K562 (cell line): ENCODE data around the gene CTIF. TPM values are rescaled to one million over a fixed set of nuclear protein-coding genes. Genes with fewer than 3 reads are reported as not detected.
A peak's percentile ranks its signal among the peaks of the same experiment; 100 is the strongest.

ENCODE experiments used
- ATAC-seq: fragments of 200-7000 bp; cut with Tn5 transposase; 3 replicates; pipeline ENCODE4 v1.9.1; 2020; ENCODE audit warnings: moderate library complexity
- BruUV-seq: library from RNA; stranded (reverse); fragments of 400-500 nt; replicated peaks from 2 replicates; lab custom pipeline; 2021; lab: Mats Ljungman, UMichigan
- CTCF ChIA-PET: fragments of 300-600 bp; formaldehyde crosslinking; extraction: SDS; loops from one replicate; lab custom pipeline; 2021; ENCODE audit warnings: low intra/inter-chr PET ratio; lab: Yijun Ruan, JAX
- POLR2A ChIA-PET: fragments of 300-600, 350-650 bp; sonication (Branson Sonifier 250); formaldehyde crosslinking; extraction: SDS; loops from one replicate; lab custom pipeline; 2021; ENCODE audit warnings: antibody characterized with exemption, inconsistent platforms; lab: Yijun Ruan, JAX
- DNase-seq, 4 experiments: peaks; one replicate each; pipeline versions ENCODE4 v3.0.0 to v3.0.0-alpha.2; 2011 to 2018; ENCODE audit warnings: low spot score in 3 of 4, mixed read lengths in 3 of 4; ENCODE audit errors: extremely low read depth in 1 of 4
- FAIRE-seq: peaks from 2 replicates; lab custom pipeline; 2011; peaks lifted over from hg19 to GRCh38; lab: Jason Lieb, UNC
- H2AFZ ChIP-seq: 2 replicates; pipeline ENCODE4 v1.6.0; 2011; ENCODE audit warnings: low read depth, low read length, control low read depth, inconsistent platforms
- H3K27ac ChIP-seq: fragments of 200-600 bp; 3 replicates; pipeline ENCODE4 v1.8.0; 2011; ENCODE audit warnings: low read depth, mild to moderate bottlenecking, control low read depth, inconsistent platforms, low read length, moderate library complexity, mixed read lengths; ENCODE audit errors: extremely low read depth
- H3K27me3 ChIP-seq, 2 experiments: fragments of 300-600 bp in 1 of 2; 2 replicates in 1 of 2; 3 replicates in 1 of 2; pipeline versions ENCODE4 v1.6.0 to v1.8.0; 2011; ENCODE audit warnings: inconsistent platforms in 2 of 2, low read length in 2 of 2, mild to moderate bottlenecking in 1 of 2, mixed read lengths in 1 of 2, moderate library complexity in 1 of 2; ENCODE audit not compliant: control insufficient read depth in 2 of 2, insufficient read depth in 2 of 2
- H3K36me3 ChIP-seq: fragments of 300-600 bp; 3 replicates; pipeline ENCODE4 v1.8.0; 2011; ENCODE audit warnings: mild to moderate bottlenecking, low read length, inconsistent platforms; ENCODE audit not compliant: control insufficient read depth, insufficient read depth
- H3K4me1 ChIP-seq, 2 experiments: fragments of 200-600 bp in 1 of 2; replicated peaks in 1 of 2; 2 replicates in 1 of 2; 3 replicates in 1 of 2; pipeline versions ENCODE4 v1.5.1 to v1.8.0; 2011; ENCODE audit warnings: inconsistent platforms in 2 of 2, low read length in 2 of 2, mild to moderate bottlenecking in 1 of 2, mixed read lengths in 1 of 2, moderate library complexity in 1 of 2; ENCODE audit not compliant: control insufficient read depth in 2 of 2, insufficient read depth in 2 of 2
- H3K4me2 ChIP-seq: 2 replicates; pipeline ENCODE4 v1.6.1; 2011; ENCODE audit warnings: low read length, control low read depth, inconsistent platforms, mixed read lengths; ENCODE audit not compliant: insufficient read depth
- H3K4me3 ChIP-seq: fragments of 200-600 bp; sonication (generic), shearing (Covaris generic); 2 replicates; pipeline ENCODE4 v1.5.1; 2016; ENCODE audit warnings: control low read depth, inconsistent platforms
- H3K79me2 ChIP-seq: fragments of 200-600 bp; 3 replicates; pipeline ENCODE4 v1.8.0; 2011; ENCODE audit warnings: low read length, inconsistent platforms; ENCODE audit not compliant: control insufficient read depth, insufficient read depth
- H3K9ac ChIP-seq, 2 experiments: 2 replicates each; pipeline versions ENCODE4 v1.6.0 to v1.6.1; 2011; ENCODE audit warnings: low read depth in 2 of 2, low read length in 2 of 2, control low read depth in 1 of 2, inconsistent platforms in 1 of 2, mild to moderate bottlenecking in 1 of 2, mixed read lengths in 1 of 2; ENCODE audit not compliant: insufficient read depth in 1 of 2
- H3K9me1 ChIP-seq: one replicate; pipeline ENCODE4 v1.6.0; 2011; ENCODE audit warnings: inconsistent platforms, mild to moderate bottlenecking, low read length, moderate library complexity; ENCODE audit not compliant: control insufficient read depth, insufficient read depth
- H3K9me3 ChIP-seq: replicated peaks from 2 replicates; pipeline ENCODE4 v1.5.1; 2011; ENCODE audit warnings: low read depth, low read length, inconsistent platforms; ENCODE audit not compliant: control insufficient read depth, insufficient read depth
- H4K20me1 ChIP-seq: replicated peaks from 2 replicates; pipeline ENCODE4 v1.6.1; 2011; ENCODE audit warnings: low read length, inconsistent platforms, mixed read lengths; ENCODE audit not compliant: control insufficient read depth, insufficient read depth
- BRD9 ChIP-seq: fragments of 450-650 bp; IDR thresholded peaks from 2 replicates; pipeline ENCODE4 v1.6.1; 2018; ENCODE audit warnings: low read depth; ENCODE audit not compliant: partially characterized antibody
- ZBTB33 ChIP-seq: sonication (generic); formaldehyde crosslinking; IDR thresholded peaks from 2 replicates; pipeline ENCODE4 v1.8.1; 2023; ENCODE audit warnings: mild to moderate bottlenecking, missing genetic modification reagents
- ZNF436 ChIP-seq: fragments of 250-450, 450-650 bp; sonication (Bioruptor Pico); formaldehyde crosslinking; IDR thresholded peaks from 2 replicates; pipeline ENCODE4 v1.7.0; 2020; ENCODE audit warnings: mild to moderate bottlenecking
- WGBS: fragments of 100-300 bp; shearing (Covaris generic); methylation state at CpG from one replicate; pipeline ENCODE4 v1.1.6; 2016; ENCODE audit warnings: low coverage, mixed read lengths; ENCODE audit not compliant: insufficient coverage; ENCODE audit errors: missing lambda C conversion rate; 5-methylcytosine and 5-hydroxymethylcytosine counted together
- in situ Hi-C: fragments of 300-500 bp; cut with MboI; formaldehyde crosslinking; loops from 4 replicates; pipeline ENCODE4 v1.15.0; 2018; ENCODE audit warnings: inconsistent platforms, mixed read lengths
- intact Hi-C: fragments of 100-400 bp; cut with micrococcal nuclease; formaldehyde crosslinking; loops from 2 replicates; pipeline ENCODE4 v1.14.2; 2022
- polyA plus RNA-seq, 8 experiments: library from polyadenylated mRNA; depleted of rRNA in 4 of 8; stranded (reverse) in 5 of 8; unstranded in 3 of 8; fragments of >200 nt; fragmentation: Nextera tagmentation in 2 of 8; fragmentation: Illumina TruSeq in 1 of 8; extraction: Ambion mirVana in 2 of 8; extraction: Trizol in 1 of 8; gene quantifications; 2 replicates each; pipeline versions ENCODE4 v1.2.1 to v1.2.3, GENCODE V29; 2011 to 2014; ENCODE audit warnings: inconsistent platforms in 1 of 8, missing spikeins in 1 of 8
- total RNA-seq, 7 experiments: library from RNA; depleted of rRNA in 6 of 7; stranded (reverse); fragments of >200 nt in 6 of 7; fragmentation: Illumina TruSeq in 2 of 7; extraction: Trizol in 2 of 7; gene quantifications; 2 replicates each; pipeline versions ENCODE4 v1.2.1 to v1.2.3, GENCODE V29; 2011 to 2021; ENCODE audit warnings: low replicate concordance in 1 of 7

The CTIF gene
- total and polyA plus RNA-seq, 9 of the 15 experiments (the other 6 are each of a cell fraction or from before 2014, with no cell fraction given), result 0.17 to 11.5 (median 2.2) TPM

DNA sequence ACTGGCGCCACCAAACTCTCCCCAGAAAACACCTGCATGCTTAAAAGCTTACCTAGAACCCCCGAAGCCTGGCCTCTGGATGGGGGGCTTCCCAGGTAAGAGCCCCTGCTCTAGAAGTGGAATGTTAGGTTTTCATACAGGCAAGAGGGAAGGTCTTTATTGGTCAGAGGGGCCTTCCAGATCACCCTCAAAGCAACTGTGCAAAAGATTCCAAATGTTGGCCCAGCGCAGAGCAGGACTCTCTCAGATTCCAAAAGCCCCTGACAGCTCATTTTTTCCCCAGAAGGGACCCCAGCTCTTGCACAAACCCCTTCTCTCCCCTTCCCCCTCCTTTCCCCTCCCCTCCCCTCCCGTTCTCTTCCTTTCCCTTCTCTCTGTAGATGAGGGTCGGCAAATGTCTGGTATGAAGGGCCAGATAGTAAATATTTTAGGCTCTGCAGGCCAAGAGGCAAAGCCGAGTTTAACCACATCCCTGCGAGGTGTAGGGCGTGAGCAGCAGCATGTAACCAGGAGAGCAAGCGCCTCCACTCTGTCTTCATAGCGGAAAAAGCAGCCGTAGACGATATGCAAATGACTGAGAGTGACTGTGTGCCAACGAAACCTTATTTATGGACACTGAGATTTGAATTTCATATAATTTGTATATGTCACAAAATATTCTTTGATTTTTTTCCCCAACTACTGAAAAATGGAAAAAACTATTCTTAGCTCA, 295.0 kb downstream of the CTIF start:
- ATAC-seq (no peak), FAIRE-seq (no peak), DNase-seq (no peak)
- Histone ChIP-seq H4K20me1 (0 out of 2 replicates have a peak, but pooled peaks cover 4% of the 10 kb centered on the region), H3K79me2 (no peaks in the 10 kb centered on the region), H3K36me3 (no peaks in the 10 kb centered on the region), H3K4me2 (no peak overlapping the region), H3K4me3 (no peak overlapping the region), H3K9me1 (no peaks in the 10 kb centered on the region), H3K9ac (no peak overlapping the region), H3K4me1 (peaks cover 21 to 35% of the 10 kb centered on the region in 2 experiments), H3K27ac (no peak overlapping the region), H3K27me3 (no peaks in the 10 kb centered on the region), H3K9me3 (no peaks in the 10 kb centered on the region), H2AFZ (no peak overlapping the region)
- in situ Hi-C loops (no loop called here), intact Hi-C loops (no loop called here)
- POLR2A ChIA-PET, result no interaction called here
- 44% methylated on average over 11 of the region's 13 CpGs for WGBS
- CTCF ChIA-PET, result no interaction called here
- no TSS peak for BruUV-seq
- TF ChIP-seq ZNF436, result no peak
- no peak for TF ChIP-seq BRD9
- TF ChIP-seq ZBTB33, result peak; percentile 92
